CD4-positive, alpha-beta T cell (primary cell): Measurements from ENCODE around the gene TMEM184A. TPM values are rescaled to one million over a fixed set of nuclear protein-coding genes. Genes with fewer than 3 reads are reported as not detected.

Source experiments
- ATAC-seq: fragments of 200-7000 bp; cut with Tn5 transposase; one replicate; pipeline ENCODE4 v1.10.0; 2022; ENCODE audit warnings: mild to moderate bottlenecking; ENCODE audit not compliant: poor library complexity
- CTCF ChIA-PET: fragments of 350-600 bp; sonication (Branson Sonifier 250); formaldehyde crosslinking; loops from one replicate; lab custom pipeline; 2021; ENCODE audit warnings: antibody characterized with exemption, inconsistent platforms; lab: Charles Lee
- POLR2A ChIA-PET: fragments of 350-600 bp; sonication (Branson Sonifier 250); formaldehyde crosslinking; loops from one replicate; lab custom pipeline; 2021; ENCODE audit warnings: antibody characterized with exemption, inconsistent platforms; lab: Charles Lee
- DNase-seq, 14 experiments: peaks; one replicate each; pipeline ENCODE4 v3.0.0-alpha.2; 2013 to 2020; ENCODE audit warnings: mixed read lengths in 2 of 14
- H3K27ac ChIP-seq, 2 donors: one replicate each; pipeline versions ENCODE4 v1.5.1 to v1.7.0; 2013; ENCODE audit warnings: low read length in 2 of 2, low read depth in 1 of 2, mild to moderate bottlenecking in 1 of 2
- H3K27me3 ChIP-seq, 2 experiments: 1 replicate in 1 of 2; 2 replicates in 1 of 2; pipeline versions ENCODE4 v1.6.1 to v1.7.0; 2013; ENCODE audit warnings: low read length in 2 of 2, control low read depth in 1 of 2, mild to moderate bottlenecking in 1 of 2, moderate library complexity in 1 of 2; ENCODE audit not compliant: insufficient read depth in 2 of 2, control insufficient read depth in 1 of 2
- H3K36me3 ChIP-seq: one replicate; pipeline ENCODE4 v1.6.1; 2013; ENCODE audit warnings: low read length, control low read depth; ENCODE audit not compliant: insufficient read depth
- H3K4me1 ChIP-seq: one replicate; pipeline ENCODE4 v1.6.1; 2013; ENCODE audit warnings: low read length, control low read depth; ENCODE audit not compliant: insufficient read depth
- H3K4me3 ChIP-seq: one replicate; pipeline ENCODE4 v1.5.1; 2013; ENCODE audit warnings: mild to moderate bottlenecking, low read length, moderate library complexity
- H3K9me3 ChIP-seq, 2 experiments: 1 replicate in 1 of 2; 2 replicates in 1 of 2; pipeline versions ENCODE4 v1.6.1 to v1.7.0; 2013; ENCODE audit warnings: low read length in 2 of 2, mild to moderate bottlenecking in 2 of 2, control low read depth in 1 of 2, moderate library complexity in 1 of 2; ENCODE audit not compliant: control insufficient read depth in 1 of 2, insufficient read depth in 1 of 2
- H3K27ac Mint-ChIP-seq: one replicate; pipeline ENCODE4 v1.8.0; 2020; ENCODE audit warnings: mixed read lengths
- H3K27me3 Mint-ChIP-seq: one replicate; pipeline ENCODE4 v1.8.0; 2021; ENCODE audit warnings: mixed read lengths
- H3K36me3 Mint-ChIP-seq: one replicate; pipeline ENCODE4 v1.8.0; 2021; ENCODE audit warnings: low read depth, mixed read lengths
- H3K4me1 Mint-ChIP-seq: one replicate; pipeline ENCODE4 v1.8.0; 2021; ENCODE audit warnings: low read depth, mixed read lengths
- H3K4me3 Mint-ChIP-seq: one replicate; pipeline ENCODE4 v1.8.0; 2020; ENCODE audit warnings: mild to moderate bottlenecking, mixed read lengths
- H3K9me3 Mint-ChIP-seq: one replicate; pipeline ENCODE4 v1.8.0; 2020; ENCODE audit warnings: mixed read lengths
- intact Hi-C, 2 experiments: fragments of 100-400 bp; cut with DNase I in 1 of 2; cut with micrococcal nuclease in 1 of 2; formaldehyde crosslinking; loops; one replicate each; pipeline versions ENCODE4 v1.15.1 to v1.9.0; 2023 to 2025; cut with DNase I, micrococcal nuclease
- total RNA-seq, 174 experiments: library from RNA in 2 of 174; stranded (reverse) in 2 of 174; gene quantifications; one replicate each; pipeline ENCODE4 v1.2.3 and lab custom pipeline; 2021 to 2026
- TF ChIP-seq, protein P1 (sequence below): fragments of 200-600 bp; IDR thresholded peaks from one replicate; pipeline ENCODE4 v1.8.0; 2022; ENCODE audit warnings: antibody characterized with exemption, mild to moderate bottlenecking

The TMEM184A gene
- total RNA-seq, 2 experiments from 2014 or later = 0.06 TPM; not detected in 1

- peaks cover 14% of the 10 kb centered on the region for H3K4me1 Mint-ChIP-seq
- Histone ChIP-seq H3K36me3 (no peaks in the 10 kb centered on the region), H3K27ac (no peak overlapping the region), H3K4me1 (peaks cover 14% of the 10 kb centered on the region), H3K9me3 (peaks cover 0 to 20% of the 10 kb centered on the region in 2 experiments), H3K27me3 (peaks cover 10 to 19% of the 10 kb centered on the region in 2 experiments), H3K4me3 (no peak overlapping the region)
- no peak overlapping the region for H3K27ac Mint-ChIP-seq
- ChIA-PET CTCF (no interaction called here), POLR2A (no interaction called here)
- ATAC-seq = no peak
- no peaks in the 10 kb centered on the region for H3K9me3 Mint-ChIP-seq
- H3K4me3 Mint-ChIP-seq = no peak overlapping the region
- peaks cover 24% of the 10 kb centered on the region for H3K27me3 Mint-ChIP-seq
- no peaks in the 10 kb centered on the region for H3K36me3 Mint-ChIP-seq
- intact Hi-C loops = no loop called here
- TF ChIP-seq, protein P1, sequence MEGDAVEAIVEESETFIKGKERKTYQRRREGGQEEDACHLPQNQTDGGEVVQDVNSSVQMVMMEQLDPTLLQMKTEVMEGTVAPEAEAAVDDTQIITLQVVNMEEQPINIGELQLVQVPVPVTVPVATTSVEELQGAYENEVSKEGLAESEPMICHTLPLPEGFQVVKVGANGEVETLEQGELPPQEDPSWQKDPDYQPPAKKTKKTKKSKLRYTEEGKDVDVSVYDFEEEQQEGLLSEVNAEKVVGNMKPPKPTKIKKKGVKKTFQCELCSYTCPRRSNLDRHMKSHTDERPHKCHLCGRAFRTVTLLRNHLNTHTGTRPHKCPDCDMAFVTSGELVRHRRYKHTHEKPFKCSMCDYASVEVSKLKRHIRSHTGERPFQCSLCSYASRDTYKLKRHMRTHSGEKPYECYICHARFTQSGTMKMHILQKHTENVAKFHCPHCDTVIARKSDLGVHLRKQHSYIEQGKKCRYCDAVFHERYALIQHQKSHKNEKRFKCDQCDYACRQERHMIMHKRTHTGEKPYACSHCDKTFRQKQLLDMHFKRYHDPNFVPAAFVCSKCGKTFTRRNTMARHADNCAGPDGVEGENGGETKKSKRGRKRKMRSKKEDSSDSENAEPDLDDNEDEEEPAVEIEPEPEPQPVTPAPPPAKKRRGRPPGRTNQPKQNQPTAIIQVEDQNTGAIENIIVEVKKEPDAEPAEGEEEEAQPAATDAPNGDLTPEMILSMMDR = no peak
- DNase-seq = no peak
Measured at GRCh38 chr7:1587738-1588137, 31.7 kb upstream of the TMEM184A start.

DNA sequence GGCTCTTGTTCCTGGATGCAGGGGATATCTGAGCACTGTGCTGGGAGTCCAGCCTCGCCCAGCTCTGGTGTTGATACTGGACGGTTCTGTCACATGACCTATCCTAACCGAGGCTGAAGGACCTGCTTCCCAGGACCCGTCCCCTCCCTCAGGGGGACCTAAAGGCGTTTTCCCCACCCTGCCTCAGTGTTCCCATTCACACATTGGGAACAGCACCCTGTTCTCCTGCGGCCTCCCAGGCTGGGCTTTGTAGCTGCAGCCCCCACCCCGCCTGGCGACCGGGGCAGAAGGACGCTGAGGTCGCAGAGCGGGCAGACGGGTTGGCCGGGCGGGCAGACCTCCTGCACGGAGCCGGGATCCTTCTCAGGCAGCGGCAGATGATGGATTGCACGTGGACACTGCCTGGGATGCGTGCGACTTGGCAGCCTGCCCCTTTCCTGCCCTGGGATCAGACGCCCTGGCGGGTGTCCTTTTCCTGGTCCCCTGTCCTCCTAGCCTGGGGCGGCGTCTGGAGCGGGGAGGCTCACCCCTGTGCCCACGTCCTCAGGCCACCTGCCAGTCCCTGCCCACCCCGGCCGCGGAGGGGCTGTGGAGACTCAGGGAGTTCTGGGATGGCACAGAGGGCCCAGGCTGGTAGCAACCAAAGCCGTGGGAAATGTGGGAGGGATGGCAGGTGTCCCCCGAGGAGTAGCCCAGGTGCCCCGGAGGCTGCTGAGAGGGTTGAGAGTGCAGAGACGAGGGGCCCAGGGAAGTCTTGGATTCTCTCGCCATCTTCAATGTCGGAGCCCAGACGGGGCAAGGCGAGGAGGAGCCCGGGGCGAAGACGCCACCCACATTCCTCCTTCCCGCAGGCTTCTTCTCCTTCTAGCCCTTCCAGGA lies 31.1 kb upstream of the TMEM184A start:
- H3K36me3 ChIP-seq = no peaks in the 10 kb centered on the region
- ATAC-seq (no peak), DNase-seq (no peak)
- Mint-ChIP-seq H3K27me3 (peaks cover 18% of the 10 kb centered on the region), H3K4me1 (peaks cover 7% of the 10 kb centered on the region), H3K4me3 (no peak overlapping the region), H3K9me3 (no peaks in the 10 kb centered on the region), H3K36me3 (no peaks in the 10 kb centered on the region), H3K27ac (no peak overlapping the region)
- peaks cover 6 to 12% of the 10 kb centered on the region in 2 experiments for H3K27me3 ChIP-seq
- CTCF ChIA-PET = no interaction called here
- peaks cover 0 to 16% of the 10 kb centered on the region in 2 experiments for H3K9me3 ChIP-seq
- H3K4me3 ChIP-seq = no peak overlapping the region
- POLR2A ChIA-PET = no interaction called here
- H3K4me1 ChIP-seq = peaks cover 8% of the 10 kb centered on the region
- intact Hi-C loops = no loop called here
- TF ChIP-seq, protein P1 = no peak
- no peak overlapping the region for H3K27ac ChIP-seq

GRCh38 chr7:1586126-1586826 lies 30.3 kb upstream of the TMEM184A start:
- no peak for ATAC-seq
- H3K36me3 Mint-ChIP-seq = no peaks in the 10 kb centered on the region
- H3K27ac Mint-ChIP-seq = no peak overlapping the region
- H3K27me3 Mint-ChIP-seq = peaks cover 10% of the 10 kb centered on the region
- H3K4me1 Mint-ChIP-seq = no peaks in the 10 kb centered on the region
- POLR2A ChIA-PET = no interaction called here
- Histone ChIP-seq H3K4me3 (no peak overlapping the region), H3K9me3 (peaks cover 0 to 13% of the 10 kb centered on the region in 2 experiments), H3K27ac (no peak overlapping the region), H3K4me1 (no peaks in the 10 kb centered on the region), H3K36me3 (no peaks in the 10 kb centered on the region), H3K27me3 (peaks cover 4 to 6% of the 10 kb centered on the region in 2 experiments)
- TF ChIP-seq, protein P1 = no peak
- no peak overlapping the region for H3K4me3 Mint-ChIP-seq
- intact Hi-C loops = no loop called here
- DNase-seq = no peak
- no peaks in the 10 kb centered on the region for H3K9me3 Mint-ChIP-seq
- CTCF ChIA-PET = no interaction called here
